IMR-90 (cell line): ENCODE data around the gene CNIH1. TPM values are rescaled to one million over a fixed set of nuclear protein-coding genes. Genes with fewer than 3 reads are reported as not detected.

ENCODE experiments used
- ATAC-seq: fragments of 200-7000 bp; cut with Tn5 transposase; 2 replicates; pipeline ENCODE4 v1.9.1; 2020; ENCODE audit warnings: low read depth, mild to moderate bottlenecking, moderate library complexity
- BruUV-seq: library from RNA; stranded (reverse); fragments of 400-500 nt; replicated peaks from 2 replicates; lab custom pipeline; 2021; lab: Mats Ljungman, UMichigan
- CTCF ChIA-PET: fragments of 300-600 bp; formaldehyde crosslinking; extraction: SDS; loops from one replicate; lab custom pipeline; 2021; ENCODE audit warnings: antibody characterized with exemption; lab: Yijun Ruan, JAX
- POLR2A ChIA-PET: fragments of 300-600 bp; sonication (Branson Sonifier 250); formaldehyde crosslinking; loops from one replicate; lab custom pipeline; 2022; ENCODE audit warnings: antibody characterized with exemption; ENCODE audit not compliant: unreplicated experiment; lab: Charles Lee
- DNase-seq: peaks from one replicate; pipeline ENCODE4 v3.0.0; 2013
- H2AFZ ChIP-seq: replicated peaks from 2 replicates; pipeline ENCODE3; 2013; ENCODE audit warnings: low read length, mild to moderate bottlenecking; ENCODE audit not compliant: poor library complexity
- H2AK5ac ChIP-seq: 2 replicates; pipeline ENCODE4 v1.6.1; 2013; ENCODE audit warnings: low read depth, low read length, inconsistent platforms
- H2AK9ac ChIP-seq: replicated peaks from 2 replicates; pipeline ENCODE3; 2013; ENCODE audit warnings: mild to moderate bottlenecking, low read depth, low read length, moderate library complexity; ENCODE audit not compliant: poor library complexity
- H2BK120ac ChIP-seq: 2 replicates; pipeline ENCODE4 v1.6.1; 2013; ENCODE audit warnings: low read depth, low read length, inconsistent platforms
- H2BK15ac ChIP-seq: 3 replicates; pipeline ENCODE4 v1.6.1; 2013; ENCODE audit warnings: low read depth, low read length, inconsistent platforms
- H2BK20ac ChIP-seq: 2 replicates; pipeline ENCODE4 v1.6.1; 2013; ENCODE audit warnings: low read depth, mild to moderate bottlenecking, inconsistent platforms, low read length, moderate library complexity
- H2BK5ac ChIP-seq: 2 replicates; pipeline ENCODE4 v1.6.1; 2013; ENCODE audit warnings: mild to moderate bottlenecking, low read depth, low read length, inconsistent platforms; ENCODE audit not compliant: poor library complexity, severe bottlenecking
- H3K14ac ChIP-seq: replicated peaks from 2 replicates; pipeline ENCODE4 v1.6.1; 2013; ENCODE audit warnings: low read depth, low read length, inconsistent platforms
- H3K18ac ChIP-seq: 2 replicates; pipeline ENCODE4 v1.6.1; 2013; ENCODE audit warnings: low read depth, low read length, control low read depth
- H3K23ac ChIP-seq: 2 replicates; pipeline ENCODE4 v1.6.1; 2013; ENCODE audit warnings: low read depth, low read length, inconsistent platforms
- H3K27ac ChIP-seq: 2 replicates; pipeline ENCODE4 v1.5.1; 2013; ENCODE audit warnings: mild to moderate bottlenecking, control low read depth, low read length; ENCODE audit not compliant: insufficient read depth
- H3K27me3 ChIP-seq: 2 replicates; pipeline ENCODE4 v1.6.1; 2013; ENCODE audit warnings: low read length; ENCODE audit not compliant: control insufficient read depth, insufficient read depth
- H3K36me3 ChIP-seq: 2 replicates; pipeline ENCODE4 v1.6.1; 2013; ENCODE audit warnings: low read length, mixed read lengths; ENCODE audit not compliant: control insufficient read depth, insufficient read depth
- H3K4ac ChIP-seq: 2 replicates; pipeline ENCODE4 v1.6.1; 2013; ENCODE audit warnings: low read depth, low read length, inconsistent platforms
- H3K4me1 ChIP-seq: 2 replicates; pipeline ENCODE4 v1.6.1; 2013; ENCODE audit warnings: low read length, mixed read lengths; ENCODE audit not compliant: control insufficient read depth, insufficient read depth
- H3K4me2 ChIP-seq: 2 replicates; pipeline ENCODE4 v1.6.1; 2013; ENCODE audit warnings: low read depth, mild to moderate bottlenecking, control low read depth, low read length, moderate library complexity
- H3K4me3 ChIP-seq: 2 replicates; pipeline ENCODE4 v1.5.1; 2013; ENCODE audit warnings: low read depth, mild to moderate bottlenecking, control low read depth, low read length, moderate library complexity; ENCODE audit not compliant: insufficient read depth
- H3K56ac ChIP-seq: 2 replicates; pipeline ENCODE4 v1.6.1; 2013; ENCODE audit warnings: low read length, inconsistent platforms; ENCODE audit not compliant: insufficient read depth; ENCODE audit errors: extremely low read depth
- H3K79me1 ChIP-seq, 2 experiments: 2 replicates each; pipeline ENCODE4 v1.6.1; 2013; ENCODE audit warnings: low read length in 2 of 2, inconsistent platforms in 1 of 2, low read depth in 1 of 2
- H3K9ac ChIP-seq: 2 replicates; pipeline ENCODE4 v1.6.1; 2013; ENCODE audit warnings: low read depth, low read length, control low read depth
- H3K9me1 ChIP-seq: 2 replicates; pipeline ENCODE4 v1.6.1; 2013; ENCODE audit warnings: low read length, inconsistent platforms; ENCODE audit not compliant: insufficient read depth
- H3K9me3 ChIP-seq: 2 replicates; pipeline ENCODE4 v1.6.1; 2013; ENCODE audit warnings: low read length; ENCODE audit not compliant: control insufficient read depth, insufficient read depth
- H4K20me1 ChIP-seq: 2 replicates; pipeline ENCODE4 v1.6.1; 2013; ENCODE audit warnings: low read length, inconsistent platforms; ENCODE audit not compliant: insufficient read depth
- H4K5ac ChIP-seq: 2 replicates; pipeline ENCODE4 v1.6.1; 2013; ENCODE audit warnings: mild to moderate bottlenecking, low read depth, low read length, control low read depth
- H4K8ac ChIP-seq, 2 experiments: 2 replicates each; pipeline ENCODE4 v1.6.1; 2013; ENCODE audit warnings: low read depth in 2 of 2, low read length in 2 of 2, control low read depth in 1 of 2, inconsistent platforms in 1 of 2
- H4K91ac ChIP-seq: 2 replicates; pipeline ENCODE4 v1.6.1; 2013; ENCODE audit warnings: low read depth, low read length, inconsistent platforms; ENCODE audit not compliant: insufficient read depth
- BHLHE40 ChIP-seq: fragments of 150-350 bp; IDR thresholded peaks from 2 replicates; pipeline ENCODE4 v1.6.1; 2016; ENCODE audit warnings: mild to moderate bottlenecking, low read depth, low read length
- CEBPB ChIP-seq: IDR thresholded peaks from 2 replicates; pipeline ENCODE4 v1.6.1; 2012; ENCODE audit warnings: low read depth, low read length, improper control_type of control experiment
- CHD1 ChIP-seq: IDR thresholded peaks from 2 replicates; pipeline ENCODE4 v1.6.1; 2012; ENCODE audit warnings: low read depth, low read length, improper control_type of control experiment
- ELK1 ChIP-seq: fragments of 150-350 bp; IDR thresholded peaks from 2 replicates; pipeline ENCODE4 v1.6.1; 2016; ENCODE audit warnings: low read depth, mild to moderate bottlenecking, low read length, moderate library complexity, borderline replicate concordance
- FOS ChIP-seq: fragments of 150-350 bp; IDR thresholded peaks from 2 replicates; pipeline ENCODE4 v1.6.1; 2016; ENCODE audit warnings: low read depth, low read length
- MAFK ChIP-seq: IDR thresholded peaks from 2 replicates; pipeline ENCODE4 v1.6.1; 2012; ENCODE audit warnings: low read depth, low read length, improper control_type of control experiment
- MAZ ChIP-seq: IDR thresholded peaks from 2 replicates; pipeline ENCODE4 v1.6.1; 2012; ENCODE audit warnings: low read depth, mild to moderate bottlenecking, low read length, improper control_type of control experiment, moderate library complexity, borderline replicate concordance
- MXI1 ChIP-seq: IDR thresholded peaks from 2 replicates; pipeline ENCODE4 v1.6.1; 2012; ENCODE audit warnings: low read depth, mild to moderate bottlenecking, low read length, moderate library complexity, borderline replicate concordance
- NFE2L2 ChIP-seq: fragments of 150-350 bp; IDR thresholded peaks from 2 replicates; pipeline ENCODE4 v1.6.1; 2016; ENCODE audit warnings: low read depth, mild to moderate bottlenecking, low read length
- POLR2A ChIP-seq: IDR thresholded peaks from 2 replicates; pipeline ENCODE4 v1.6.1; 2012; ENCODE audit warnings: mild to moderate bottlenecking, low read depth, low read length
- RAD21 ChIP-seq: IDR thresholded peaks from 2 replicates; pipeline ENCODE4 v1.6.1; 2012; ENCODE audit warnings: low read length, improper control_type of control experiment
- RCOR1 ChIP-seq: IDR thresholded peaks from 2 replicates; pipeline ENCODE4 v1.6.1; 2012; ENCODE audit warnings: mild to moderate bottlenecking, low read length, improper control_type of control experiment; ENCODE audit not compliant: insufficient replicate concordance
- RFX5 ChIP-seq: IDR thresholded peaks from 2 replicates; pipeline ENCODE4 v1.8.0; 2012; ENCODE audit warnings: low read depth, mild to moderate bottlenecking, low read length, moderate library complexity
- SMC3 ChIP-seq: fragments of 150-350 bp; IDR thresholded peaks from 2 replicates; pipeline ENCODE4 v1.6.1; 2016; ENCODE audit warnings: low read depth, mild to moderate bottlenecking, antibody characterized with exemption, low read length, moderate library complexity
- WGBS, 2 experiments: methylation state at CpG; one replicate each; pipeline versions ENCODE4 v1.1.5 to v1.1.7; 2013; ENCODE audit warnings: missing lambda C conversion rate in 2 of 2; ENCODE audit not compliant: insufficient read length in 1 of 2; ENCODE audit errors: extremely low coverage in 2 of 2; 5-methylcytosine and 5-hydroxymethylcytosine counted together
- dilution Hi-C: fragments of 300-500 bp; cut with HindIII; formaldehyde crosslinking; loops from one replicate; pipeline ENCODE4 v1.14.3; 2018; ENCODE audit warnings: low sequenced_read_pairs; ENCODE audit not compliant: unreplicated experiment
- in situ Hi-C: fragments of 300-500 bp; cut with MboI; formaldehyde crosslinking; loops from 3 replicates; pipeline ENCODE4 v1.14.3; 2019; ENCODE audit warnings: low sequenced_read_pairs, inconsistent platforms, mixed read lengths
- intact Hi-C: fragments of 100-400 bp; cut with micrococcal nuclease; formaldehyde crosslinking; loops from 2 replicates; pipeline ENCODE4 v1.10.0; 2022
- polyA plus RNA-seq, 3 experiments: library from polyadenylated mRNA; depleted of rRNA; stranded (reverse); fragments of >200 nt; gene quantifications; 2 replicates each; pipeline ENCODE4 v1.2.3, GENCODE V29; 2012; ENCODE audit warnings: low replicate concordance in 1 of 3
- total RNA-seq: library from RNA; depleted of rRNA; stranded (reverse); fragments of >200 nt; gene quantifications from 2 replicates; pipeline ENCODE4 v1.2.3, GENCODE V29; 2012
- TF ChIP-seq, protein P1 (sequence below): fragments of 150-350 bp; IDR thresholded peaks from 2 replicates; pipeline ENCODE4 v1.6.1; 2017; ENCODE audit warnings: mild to moderate bottlenecking, antibody characterized with exemption, low read length, low read depth
- TF ChIP-seq, protein P2 (sequence below): conservative IDR thresholded peaks from 2 replicates; pipeline ENCODE4 v1.5.1; 2012; ENCODE audit warnings: mild to moderate bottlenecking, low read depth, low read length, improper control_type of control experiment

The CNIH1 gene
- total and polyA plus RNA-seq, 2 of the 4 experiments (the other 2 are of a cell fraction), result 244 to 284 TPM

DNA sequence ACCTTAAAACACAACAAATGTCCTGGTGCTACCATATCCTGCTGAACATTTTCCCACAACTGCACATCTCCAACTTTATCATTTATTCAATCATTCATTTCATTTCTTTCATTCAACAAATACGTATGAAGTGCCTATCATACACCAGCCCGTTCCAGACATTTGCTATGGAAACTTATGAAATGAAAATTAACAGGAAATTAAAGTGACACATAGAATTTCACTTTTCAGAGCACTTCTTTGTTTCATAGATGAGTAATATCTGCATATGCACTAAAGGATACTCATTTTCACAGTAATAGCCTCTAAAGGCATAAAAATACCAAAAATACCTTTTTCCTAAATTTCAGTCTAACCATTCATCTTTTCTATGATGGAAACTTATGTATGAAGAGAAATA, 12.6 kb downstream of the CNIH1 start:
- ChIA-PET POLR2A (no interaction called here), CTCF (no interaction called here)
- H3K56ac ChIP-seq, result no peak overlapping the region
- H3K23ac ChIP-seq, result no peak overlapping the region
- in situ Hi-C loops (no loop called here), intact Hi-C loops (no loop called here), dilution Hi-C loops (no loop called here)
- no peak overlapping the region for H3K9ac ChIP-seq
- H3K9me3 ChIP-seq, result no peaks in the 10 kb centered on the region
- no peak overlapping the region for H2AFZ ChIP-seq
- H3K79me1 ChIP-seq, result peaks cover 33 to 44% of the 10 kb centered on the region in 2 experiments
- no peak overlapping the region for H3K4me2 ChIP-seq
- H3K36me3 ChIP-seq, result peaks cover 24% of the 10 kb centered on the region
- H3K14ac ChIP-seq, result no peak overlapping the region
- H3K4me1 ChIP-seq, result no peaks in the 10 kb centered on the region
- H3K27ac ChIP-seq, result no peak overlapping the region
- no peak overlapping the region for H2AK5ac ChIP-seq
- TF ChIP-seq CHD1, result no peak
- TF ChIP-seq, protein P1, sequence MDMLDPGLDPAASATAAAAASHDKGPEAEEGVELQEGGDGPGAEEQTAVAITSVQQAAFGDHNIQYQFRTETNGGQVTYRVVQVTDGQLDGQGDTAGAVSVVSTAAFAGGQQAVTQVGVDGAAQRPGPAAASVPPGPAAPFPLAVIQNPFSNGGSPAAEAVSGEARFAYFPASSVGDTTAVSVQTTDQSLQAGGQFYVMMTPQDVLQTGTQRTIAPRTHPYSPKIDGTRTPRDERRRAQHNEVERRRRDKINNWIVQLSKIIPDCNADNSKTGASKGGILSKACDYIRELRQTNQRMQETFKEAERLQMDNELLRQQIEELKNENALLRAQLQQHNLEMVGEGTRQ, result no peak
- TF ChIP-seq ELK1, result no peak
- TF ChIP-seq RFX5, result no peak
- no peak for TF ChIP-seq POLR2A
- no peak for TF ChIP-seq BHLHE40
- TF ChIP-seq RCOR1, result no peak
- no peak for TF ChIP-seq NFE2L2
- no peak for TF ChIP-seq FOS
- TF ChIP-seq MAZ, result no peak
- no peak for TF ChIP-seq SMC3
- TF ChIP-seq CEBPB, result no peak
- TF ChIP-seq, protein P2, sequence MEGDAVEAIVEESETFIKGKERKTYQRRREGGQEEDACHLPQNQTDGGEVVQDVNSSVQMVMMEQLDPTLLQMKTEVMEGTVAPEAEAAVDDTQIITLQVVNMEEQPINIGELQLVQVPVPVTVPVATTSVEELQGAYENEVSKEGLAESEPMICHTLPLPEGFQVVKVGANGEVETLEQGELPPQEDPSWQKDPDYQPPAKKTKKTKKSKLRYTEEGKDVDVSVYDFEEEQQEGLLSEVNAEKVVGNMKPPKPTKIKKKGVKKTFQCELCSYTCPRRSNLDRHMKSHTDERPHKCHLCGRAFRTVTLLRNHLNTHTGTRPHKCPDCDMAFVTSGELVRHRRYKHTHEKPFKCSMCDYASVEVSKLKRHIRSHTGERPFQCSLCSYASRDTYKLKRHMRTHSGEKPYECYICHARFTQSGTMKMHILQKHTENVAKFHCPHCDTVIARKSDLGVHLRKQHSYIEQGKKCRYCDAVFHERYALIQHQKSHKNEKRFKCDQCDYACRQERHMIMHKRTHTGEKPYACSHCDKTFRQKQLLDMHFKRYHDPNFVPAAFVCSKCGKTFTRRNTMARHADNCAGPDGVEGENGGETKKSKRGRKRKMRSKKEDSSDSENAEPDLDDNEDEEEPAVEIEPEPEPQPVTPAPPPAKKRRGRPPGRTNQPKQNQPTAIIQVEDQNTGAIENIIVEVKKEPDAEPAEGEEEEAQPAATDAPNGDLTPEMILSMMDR, result no peak
- no peak for TF ChIP-seq RAD21
- TF ChIP-seq MAFK, result no peak
- TF ChIP-seq MXI1, result no peak
- H3K4me3 ChIP-seq, result no peak overlapping the region
- no TSS peak for BruUV-seq
- no peak for DNase-seq
- no peak overlapping the region for H2BK120ac ChIP-seq
- WGBS, 2 experiments, result 100% methylated on average over 1 of the region's 2 CpGs; no CpG with 5 or more reads in 1 of the 2 experiments
- no peak overlapping the region for H4K91ac ChIP-seq
- no peak overlapping the region for H4K5ac ChIP-seq
- no peaks in the 10 kb centered on the region for H3K27me3 ChIP-seq
- no peak overlapping the region for H2AK9ac ChIP-seq
- no peak overlapping the region for H4K8ac ChIP-seq
- H2BK20ac ChIP-seq, result no peak overlapping the region
- H3K4ac ChIP-seq, result no peak overlapping the region
- H2BK5ac ChIP-seq, result no peak overlapping the region
- H3K9me1 ChIP-seq, result no peaks in the 10 kb centered on the region; the same call in none of the 2 replicates
- no peak for ATAC-seq
- H4K20me1 ChIP-seq, result peaks cover 13% of the 10 kb centered on the region; the same call in 1 of the 2 replicates
- no peak overlapping the region for H3K18ac ChIP-seq
- H2BK15ac ChIP-seq, result no peak overlapping the region
